Stimulated activated CD4-positive, alpha-beta T cell treated with anti-CD3 and anti-CD28 coated beads, Interleukin-2, amount 100 ng/mL, for 48 hours (primary cell): ENCODE results near the gene USP36.
"Not testable (repeated sequence)": the region's sequence is repeated elsewhere in the genome, so short reads cannot be mapped to it uniquely, and the experiment has no call there.

Experiments
- DNase-seq, 2 donors: peaks; one replicate each; pipeline ENCODE4 v3.0.0-alpha.2; 2020

USP36 gene

GRCh38 chr17:78763561-78763960 is 77.1 kb downstream of the USP36 start:
- no peak for DNase-seq

- no peak for DNase-seq
Measured at GRCh38 chr17:78761789-78762406, 78.7 kb downstream of the USP36 start.

- no peak for DNase-seq
Measured at GRCh38 chr17:78759969-78760352, 80.7 kb downstream of the USP36 start.

- no peak for DNase-seq
Measured at GRCh38 chr17:78759203-78759968, 81.2 kb downstream of the USP36 start.

- no peak for DNase-seq
Measured at GRCh38 chr17:78753316-78754250, 87.0 kb downstream of the USP36 start.

GRCh38 chr17:78751447-78752161 is 89.0 kb downstream of the USP36 start:
- no peak for DNase-seq

GRCh38 chr17:78751000-78751399 is 89.6 kb downstream of the USP36 start:
- not testable (repeated sequence) for DNase-seq

GRCh38 chr17:78748730-78749317 is 91.8 kb downstream of the USP36 start:
- peak; percentile 55 to 62 for DNase-seq

- DNase-seq, result peak in 1 of 2 donors; percentile 33
Measured at GRCh38 chr17:78748048-78748729, 92.4 kb downstream of the USP36 start.

- no peak for DNase-seq
Measured at GRCh38 chr17:78747488-78747887, 93.1 kb downstream of the USP36 start.

GRCh38 chr17:78746949-78747269 is 93.7 kb downstream of the USP36 start:
- no peak for DNase-seq

GRCh38 chr17:78746263-78746948 is 94.2 kb downstream of the USP36 start:
- no peak for DNase-seq
